ENCODE data around the gene RHOH. TPM values are rescaled to one million over a fixed set of nuclear protein-coding genes. Genes with fewer than 3 reads are reported as not detected.
A peak's percentile ranks its signal among the peaks of the same experiment; 100 is the strongest.

The RHOH gene
- total and polyA plus RNA-seq, 10 of the 15 experiments (the other 5 are each of a cell fraction or from before 2014, with no cell fraction given), result 46.5 to 120 (median 57.9) TPM

GRCh38 chr4:40232610-40233009 is 35.8 kb downstream of the RHOH start:
- no peak for FAIRE-seq

GRCh38 chr4:40233227-40233626 is 36.4 kb downstream of the RHOH start:
- BruUV-seq (replicated peaks), result no TSS peak
- FAIRE-seq, result no peak
- TF ChIP-seq PAX5 (IDR thresholded peaks at IDR 0.05; ENCODE audit: borderline replicate concordance, low read depth, low read length), result no peak
- TF ChIP-seq PRDM15 (CRISPR knock-in tag; IDR thresholded peaks at IDR 0.05), result peak; percentile 31; the same call in 1 of the 2 replicates
- no peak for TF ChIP-seq IRF4 (IDR thresholded peaks at IDR 0.05; ENCODE audit: low read depth, low read length)
- TF ChIP-seq USF1 (IDR thresholded peaks at IDR 0.05; ENCODE audit: borderline replicate concordance, extremely low read length, insufficient read depth, low read depth, low read length), result no peak
- peak; percentile 52 for TF ChIP-seq POLR2AphosphoS5 (IDR thresholded peaks at IDR 0.05; ENCODE audit: low read length)
- no peak for TF ChIP-seq ZSCAN29 (IDR thresholded peaks at IDR 0.05)
- TF ChIP-seq POU2F2 (IDR thresholded peaks at IDR 0.05; ENCODE audit: borderline replicate concordance, low read depth, low read length), result no peak
- TF ChIP-seq SPI1 (IDR thresholded peaks at IDR 0.05; ENCODE audit: borderline replicate concordance, insufficient read depth, low read depth, low read length), result no peak

More at GRCh38 chr4:40232610-40233009, 35.8 kb downstream of the RHOH start:
- Histone ChIP-seq H3K4me2 (ENCODE audit: control insufficient read depth, insufficient read depth) (no peak overlapping the region; the same call in 1 of the 2 replicates), H3K27ac (ENCODE audit: control insufficient read depth, insufficient read depth) (peak overlapping the region; percentile 43), H3K27me3 (replicated peaks in 1 of 2; ENCODE audit: control insufficient read depth in 2 of 2, insufficient read depth in 2 of 2, low read length in 1 of 2) (no peaks in the 10 kb centered on the region), H4K20me1 (ENCODE audit: control insufficient read depth, insufficient read depth) (peaks cover 4% of the 10 kb centered on the region; the same call in 1 of the 2 replicates), H3K4me1 (ENCODE audit: control insufficient read depth, insufficient read depth, low read length) (peaks cover 44% of the 10 kb centered on the region), H3K36me3 (ENCODE audit: control insufficient read depth in 2 of 2, insufficient read depth in 2 of 2, low read length in 1 of 2) (peaks cover 10 to 37% of the 10 kb centered on the region in 2 experiments), H3K79me2 (ENCODE audit: control insufficient read depth, insufficient read depth, low read length) (peaks cover 94% of the 10 kb centered on the region), H3K9ac (ENCODE audit: control insufficient read depth, insufficient read depth, low read length) (no peak overlapping the region), H2AFZ (ENCODE audit: control insufficient read depth, low read depth, low read length) (no peak overlapping the region), H3K9me3 (replicated peaks; ENCODE audit: control insufficient read depth, insufficient read depth, low read length) (no peaks in the 10 kb centered on the region), H3K4me3 (no peak overlapping the region)
- TF ChIP-seq IKZF2 (IDR thresholded peaks at IDR 0.05), result 0 out of 4 replicates have a peak, but pooled peaks of 1 of the 2 experiments have one; percentile 9
- TF ChIP-seq CHD4 (IDR thresholded peaks at IDR 0.05), result no peak
- 0 out of 2 replicates have a peak, but pooled peaks have one; percentile 6 for TF ChIP-seq RUNX3 (IDR thresholded peaks at IDR 0.05; ENCODE audit: low read length)
- no peak for TF ChIP-seq SMAD5 (IDR thresholded peaks at IDR 0.05; ENCODE audit: low read depth)
- TF ChIP-seq SIX5 (IDR thresholded peaks at IDR 0.05; ENCODE audit: low read depth, low read length, severe bottlenecking), result no peak
- TF ChIP-seq LARP7 (IDR thresholded peaks at IDR 0.05), result no peak
- 0 out of 2 replicates have a peak, but pooled peaks have one; percentile 53 for TF ChIP-seq SMARCA5 (IDR thresholded peaks at IDR 0.05)
- no peak for TF ChIP-seq POLR2AphosphoS5 (IDR thresholded peaks at IDR 0.05; ENCODE audit: low read length)
- TF ChIP-seq SPI1 (IDR thresholded peaks at IDR 0.05; ENCODE audit: borderline replicate concordance, insufficient read depth, low read depth, low read length), result no peak
- TF ChIP-seq RAD21 (IDR thresholded peaks at IDR 0.05; ENCODE audit: insufficient read depth, low read depth, low read length), result no peak
- BruUV-seq (replicated peaks), result no TSS peak
- peak; percentile 6 for ATAC-seq
- ChIA-PET SMC1A (ENCODE audit: uncharacterized antibody, unreplicated experiment) (interaction anchor here (0.9 to 9.4 kb wide), 8 partner anchors 23 to 229 kb away, joined by 3 to 160 read pairs (median 3); no protein-coding TSS in a partner anchor), POLR2A (interaction anchor here (0.6 to 1.5 kb wide), 2 partner anchors 24 to 42 kb away, joined by 4 to 5 read pairs; no protein-coding TSS in a partner anchor), RAD21 (ENCODE audit: unreplicated experiment) (interaction anchor here (0.6 to 1.7 kb wide), 4 partner anchors 28 to 84 kb away, joined by 4 to 7 read pairs (median 5); no protein-coding TSS in a partner anchor), CTCF (interaction anchor here (1.2 to 5.0 kb wide), 5 partner anchors 51 to 175 kb away, joined by 3 to 27 read pairs (median 4); no protein-coding TSS in a partner anchor)
- intact Hi-C loops (cut with micrococcal nuclease; ENCODE audit: unreplicated experiment) (no loop called here), in situ Hi-C loops (cut with MboI) (no loop called here)
- no peak for DNase-seq (ENCODE audit: low read depth, low spot score)
- WGBS (ENCODE audit: insufficient coverage, insufficient replicate concordance, low lambda C conversion rate, missing lambda C conversion rate), result 31% methylated on average over 3 of the region's 3 CpGs

More at GRCh38 chr4:40233227-40233626, 36.4 kb downstream of the RHOH start:
- in situ Hi-C loops (cut with MboI), result no loop called here
- POLR2A ChIA-PET, result no interaction called here
- Histone ChIP-seq H3K9ac (ENCODE audit: control insufficient read depth, insufficient read depth, low read length) (no peak overlapping the region), H2AFZ (ENCODE audit: control insufficient read depth, low read depth, low read length) (no peak overlapping the region), H3K27ac (ENCODE audit: control insufficient read depth, insufficient read depth) (no peak overlapping the region), H3K4me2 (ENCODE audit: control insufficient read depth, insufficient read depth) (no peak overlapping the region), H3K36me3 (ENCODE audit: control insufficient read depth in 2 of 2, insufficient read depth in 2 of 2, low read length in 1 of 2) (peaks cover 10 to 40% of the 10 kb centered on the region in 2 experiments), H3K4me3 (no peak overlapping the region), H3K27me3 (replicated peaks in 1 of 2; ENCODE audit: control insufficient read depth in 2 of 2, insufficient read depth in 2 of 2, low read length in 1 of 2) (no peaks in the 10 kb centered on the region), H3K4me1 (ENCODE audit: control insufficient read depth, insufficient read depth, low read length) (peaks cover 38% of the 10 kb centered on the region), H3K9me3 (replicated peaks; ENCODE audit: control insufficient read depth, insufficient read depth, low read length) (no peaks in the 10 kb centered on the region), H3K79me2 (ENCODE audit: control insufficient read depth, insufficient read depth, low read length) (peaks cover 95% of the 10 kb centered on the region), H4K20me1 (ENCODE audit: control insufficient read depth, insufficient read depth) (peaks cover 4% of the 10 kb centered on the region; the same call in 1 of the 2 replicates)
- intact Hi-C loops (cut with micrococcal nuclease; ENCODE audit: unreplicated experiment), result no loop called here
- 60% methylated on average over 3 of the region's 3 CpGs for WGBS (ENCODE audit: insufficient coverage, insufficient replicate concordance, low lambda C conversion rate, missing lambda C conversion rate)
- no peak for DNase-seq (ENCODE audit: low read depth, low spot score)
- CTCF ChIA-PET, result interaction anchor here (1.7 to 5.0 kb wide), 3 partner anchors 67 to 76 kb away, joined by 3 to 27 read pairs (median 5); no protein-coding TSS in a partner anchor
- SMC1A ChIA-PET (ENCODE audit: uncharacterized antibody, unreplicated experiment), result interaction anchor here (1.1 to 9.4 kb wide), 3 partner anchors 23 to 229 kb away, joined by 3 to 160 read pairs (median 82); no protein-coding TSS in a partner anchor
- ATAC-seq, result no peak
- RAD21 ChIA-PET (ENCODE audit: unreplicated experiment), result no interaction called here

Measured in GM12878 (cell line).